Measurements from ENCODE around the gene MAPT.
A peak's percentile ranks its signal among the peaks of the same experiment; 100 is the strongest.

Gene MAPT

GRCh38 chr17:45894022-45894784 lies at the start of gene MAPT:
Gene MAPT (plus strand): TSS chr17:45894554. CDS start chr17:45962338, 67,784 bp downstream.
- in situ Hi-C loops (cut with HindIII; ENCODE audit: low sequenced_read_pairs), result no loop called here
- peak within 1 kb of the TSS; percentile 51 for H3K4me3 ChIP-seq (ENCODE audit: low read depth, low read length)
- peak; percentile 89 for DNase-seq (ENCODE audit: low read depth, low spot score)
- TF ChIP-seq CTCF (IDR thresholded peaks at IDR 0.05; ENCODE audit: low read depth, low read length), result peak; percentile 77

GRCh38 chr17:45844695-45845375 lies 49.5 kb upstream of the MAPT start, which contains the start of gene SPPL2C:
Gene SPPL2C (plus strand): TSS chr17:45844881. CDS start chr17:45844907, 26 bp downstream.
- in situ Hi-C loops (cut with HindIII; ENCODE audit: low sequenced_read_pairs), result no loop called here
- no peak for DNase-seq (ENCODE audit: low read depth, low spot score)
- H3K4me3 ChIP-seq (ENCODE audit: low read depth, low read length), result no peak within 1 kb of the TSS
- no peak for TF ChIP-seq CTCF (IDR thresholded peaks at IDR 0.05; ENCODE audit: low read depth, low read length)

GRCh38 chr17:45845376-45846185 lies 48.8 kb upstream of the MAPT start:
- no peak for TF ChIP-seq CTCF (IDR thresholded peaks at IDR 0.05; ENCODE audit: low read depth, low read length)
- no peak for DNase-seq (ENCODE audit: low read depth, low spot score)
- in situ Hi-C loops (cut with HindIII; ENCODE audit: low sequenced_read_pairs), result no loop called here
- no peak overlapping the region for H3K4me3 ChIP-seq (ENCODE audit: low read depth, low read length)

GRCh38 chr17:45846223-45846622 lies 48.1 kb upstream of the MAPT start:
- no peak for DNase-seq (ENCODE audit: low read depth, low spot score)

GRCh38 chr17:45846646-45847045 lies 47.7 kb upstream of the MAPT start:
- no peak for DNase-seq (ENCODE audit: low read depth, low spot score)
- H3K4me3 ChIP-seq (ENCODE audit: low read depth, low read length), result no peak overlapping the region
- no peak for TF ChIP-seq CTCF (IDR thresholded peaks at IDR 0.05; ENCODE audit: low read depth, low read length)
- in situ Hi-C loops (cut with HindIII; ENCODE audit: low sequenced_read_pairs), result no loop called here

More at GRCh38 chr17:45846223-45846622, 48.1 kb upstream of the MAPT start:
- in situ Hi-C loops (cut with HindIII; ENCODE audit: low sequenced_read_pairs), result no loop called here
- no peak for TF ChIP-seq CTCF (IDR thresholded peaks at IDR 0.05; ENCODE audit: low read depth, low read length)
- no peak overlapping the region for H3K4me3 ChIP-seq (ENCODE audit: low read depth, low read length)

- in situ Hi-C loops (cut with HindIII; ENCODE audit: low sequenced_read_pairs), result no loop called here
- DNase-seq (ENCODE audit: low read depth, low spot score), result no peak
- TF ChIP-seq CTCF (IDR thresholded peaks at IDR 0.05; ENCODE audit: low read depth, low read length), result no peak
- H3K4me3 ChIP-seq (ENCODE audit: low read depth, low read length), result no peak overlapping the region
Measured at GRCh38 chr17:45847101-45847500, 47.3 kb upstream of the MAPT start.
